GM12874 (cell line): ENCODE measurements around the gene SLC35E1.

ENCODE experiments used
- TF ChIP-seq, protein P1 (sequence below): IDR thresholded peaks from 2 replicates; pipeline ENCODE4 v1.5.1; 2011; ENCODE audit warnings: low read depth, mild to moderate bottlenecking, control low read depth, low read length, moderate library complexity; ENCODE audit not compliant: insufficient read depth

Gene SLC35E1

DNA sequence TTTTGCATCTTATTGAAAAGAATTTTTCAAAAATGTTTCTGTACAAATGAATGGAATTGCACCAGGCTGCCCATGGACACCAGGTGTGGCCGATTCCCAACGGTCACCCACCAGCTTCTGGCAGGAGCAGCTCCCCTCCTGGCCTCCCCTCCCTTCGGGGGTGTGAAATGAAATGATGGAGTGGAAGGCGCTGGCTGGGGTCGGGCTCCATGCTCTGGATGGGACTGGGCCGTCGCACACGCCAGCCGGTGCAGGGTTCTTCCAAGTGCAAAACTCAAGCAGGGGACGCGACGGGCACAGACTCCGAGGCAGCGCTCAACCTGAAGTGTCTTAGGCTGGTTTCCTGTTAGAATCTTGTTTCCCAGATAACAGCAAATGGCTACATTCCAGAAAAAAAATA, 54.2 kb downstream of the SLC35E1 start:
- TF ChIP-seq, protein P1, sequence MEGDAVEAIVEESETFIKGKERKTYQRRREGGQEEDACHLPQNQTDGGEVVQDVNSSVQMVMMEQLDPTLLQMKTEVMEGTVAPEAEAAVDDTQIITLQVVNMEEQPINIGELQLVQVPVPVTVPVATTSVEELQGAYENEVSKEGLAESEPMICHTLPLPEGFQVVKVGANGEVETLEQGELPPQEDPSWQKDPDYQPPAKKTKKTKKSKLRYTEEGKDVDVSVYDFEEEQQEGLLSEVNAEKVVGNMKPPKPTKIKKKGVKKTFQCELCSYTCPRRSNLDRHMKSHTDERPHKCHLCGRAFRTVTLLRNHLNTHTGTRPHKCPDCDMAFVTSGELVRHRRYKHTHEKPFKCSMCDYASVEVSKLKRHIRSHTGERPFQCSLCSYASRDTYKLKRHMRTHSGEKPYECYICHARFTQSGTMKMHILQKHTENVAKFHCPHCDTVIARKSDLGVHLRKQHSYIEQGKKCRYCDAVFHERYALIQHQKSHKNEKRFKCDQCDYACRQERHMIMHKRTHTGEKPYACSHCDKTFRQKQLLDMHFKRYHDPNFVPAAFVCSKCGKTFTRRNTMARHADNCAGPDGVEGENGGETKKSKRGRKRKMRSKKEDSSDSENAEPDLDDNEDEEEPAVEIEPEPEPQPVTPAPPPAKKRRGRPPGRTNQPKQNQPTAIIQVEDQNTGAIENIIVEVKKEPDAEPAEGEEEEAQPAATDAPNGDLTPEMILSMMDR, result no peak

GRCh38 chr19:16516923-16517610, 55.1 kb downstream of the SLC35E1 start:
- TF ChIP-seq, protein P1, result no peak

- TF ChIP-seq, protein P1, result no peak
Observed at GRCh38 chr19:16516381-16516780, 55.8 kb downstream of the SLC35E1 start.

GRCh38 chr19:16514383-16515019, 57.7 kb downstream of the SLC35E1 start:
- TF ChIP-seq, protein P1, result no peak

- TF ChIP-seq, protein P1, result no peak
Observed at GRCh38 chr19:16509141-16510061, 62.8 kb downstream of the SLC35E1 start.

DNA sequence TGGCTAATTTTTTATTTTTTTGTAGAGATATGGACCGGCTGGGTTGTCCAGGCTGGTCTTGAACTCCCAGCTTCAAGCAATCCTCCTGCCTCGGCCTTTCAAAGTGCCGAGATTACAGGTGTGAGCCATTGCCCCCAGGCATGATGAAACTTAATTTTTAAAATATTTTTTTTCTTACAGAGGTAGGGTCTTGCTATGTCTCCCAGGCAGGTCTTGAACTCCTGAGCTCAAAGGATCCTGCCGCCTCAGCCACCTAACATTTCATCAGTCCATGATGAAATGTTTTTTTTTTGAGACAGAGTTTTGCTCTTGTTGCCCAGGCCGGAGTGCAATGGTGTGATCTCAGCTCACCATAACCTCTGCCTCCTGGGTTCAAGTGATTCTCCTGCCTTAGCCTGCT, 63.7 kb downstream of the SLC35E1 start:
- TF ChIP-seq, protein P1, result no peak

DNA sequence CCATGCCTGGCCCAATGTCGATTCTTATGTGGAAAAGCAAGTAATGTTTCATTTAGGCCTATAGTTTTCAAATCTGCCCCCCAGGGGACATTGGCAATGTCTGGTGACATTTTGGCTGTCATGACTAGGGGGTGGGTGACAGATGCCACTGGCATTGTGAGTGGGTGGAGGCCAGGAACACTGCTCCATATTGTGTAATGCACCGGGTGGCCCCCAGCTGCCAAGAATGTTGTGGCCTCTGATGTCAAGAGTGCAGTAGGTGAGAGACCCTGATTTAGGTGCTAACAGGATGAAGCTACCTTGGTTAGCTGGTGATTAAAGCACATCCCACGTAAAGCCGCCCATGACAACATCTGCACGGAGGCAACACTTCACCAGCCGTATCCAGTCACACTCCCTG, 65.3 kb downstream of the SLC35E1 start:
- TF ChIP-seq, protein P1, result no peak
